B cell (primary cell): ENCODE measurements around the gene SLC18A2. TPM values are rescaled to one million over a fixed set of nuclear protein-coding genes. Genes with fewer than 3 reads are reported as not detected.

Experiments
- ATAC-seq: fragments of 200-7000 bp; cut with Tn5 transposase; one replicate; pipeline ENCODE4 v1.10.0; 2021; ENCODE audit warnings: low read depth, mild to moderate bottlenecking, moderate number of reproducible peaks, moderate library complexity
- CTCF ChIA-PET: fragments of 350-600 bp; sonication (Branson Sonifier 250); formaldehyde crosslinking; loops from one replicate; lab custom pipeline; 2021; ENCODE audit warnings: antibody characterized with exemption, inconsistent platforms; lab: Charles Lee
- POLR2A ChIA-PET: fragments of 350-600 bp; sonication (Branson Sonifier 250); formaldehyde crosslinking; loops from one replicate; lab custom pipeline; 2021; ENCODE audit warnings: antibody characterized with exemption; lab: Charles Lee
- DNase-seq: peaks from one replicate; pipeline ENCODE4 v3.0.0; 2013
- H2AFZ ChIP-seq: 2 replicates; pipeline ENCODE4 v1.6.1; 2012; ENCODE audit warnings: mild to moderate bottlenecking, low read depth, low read length; ENCODE audit not compliant: insufficient read depth, poor library complexity, severe bottlenecking
- H3K27ac ChIP-seq, 2 donors: 1 replicate in 1 of 2; 2 replicates in 1 of 2; pipeline ENCODE4 v1.5.1; 2012 to 2013; ENCODE audit warnings: low read length in 2 of 2, mild to moderate bottlenecking in 2 of 2, moderate library complexity in 1 of 2
- H3K27me3 ChIP-seq, 4 experiments: fragments of 200-600 bp in 1 of 4; sonication (generic) in 1 of 4; replicated peaks in 1 of 4; 1 replicate in 2 of 4; 2 replicates in 2 of 4; pipeline versions ENCODE4 v1.6.1 to v1.7.0; 2013 to 2016; ENCODE audit warnings: low read length in 3 of 4, mild to moderate bottlenecking in 2 of 4, mixed read lengths in 1 of 4, moderate library complexity in 1 of 4; ENCODE audit not compliant: insufficient read depth in 4 of 4, control insufficient read depth in 3 of 4; ENCODE audit errors: control extremely low read depth in 1 of 4
- H3K36me3 ChIP-seq, 2 experiments: replicated peaks in 1 of 2; 1 replicate in 1 of 2; 2 replicates in 1 of 2; pipeline versions ENCODE4 v1.6.1 to v1.7.1; 2013; ENCODE audit warnings: low read length in 1 of 2; ENCODE audit not compliant: insufficient read depth in 2 of 2, control insufficient read depth in 1 of 2; ENCODE audit errors: control extremely low read depth in 1 of 2, extremely low read depth in 1 of 2
- H3K4me1 ChIP-seq, 2 donors: fragments of 200-600 bp in 1 of 2; sonication (generic) in 1 of 2; 1 replicate in 1 of 2; 2 replicates in 1 of 2; pipeline versions ENCODE4 v1.5.1 to v1.6.1; 2013 to 2017; ENCODE audit warnings: low read length in 2 of 2; ENCODE audit not compliant: control insufficient read depth in 2 of 2, insufficient read depth in 2 of 2
- H3K4me2 ChIP-seq: replicated peaks from 2 replicates; pipeline ENCODE3; 2012; ENCODE audit warnings: mild to moderate bottlenecking, low read depth, low read length; ENCODE audit not compliant: poor library complexity, severe bottlenecking
- H3K4me3 ChIP-seq, 5 experiments: fragments of 200-600 bp in 1 of 5; sonication (generic) in 1 of 5; 1 replicate in 3 of 5; 2 replicates in 2 of 5; pipeline versions ENCODE4 v1.5.1 to v1.7.0; 2011 to 2016; ENCODE audit warnings: low read length in 4 of 5, mild to moderate bottlenecking in 4 of 5, low read depth in 2 of 5, control low read depth in 1 of 5, moderate library complexity in 1 of 5; ENCODE audit not compliant: insufficient read depth in 1 of 5; ENCODE audit errors: control extremely low read depth in 1 of 5, extremely low read depth in 1 of 5
- H3K79me2 ChIP-seq: fragments of 200-600 bp; sonication (generic); one replicate; pipeline ENCODE4 v1.6.0; 2016; ENCODE audit warnings: low read length; ENCODE audit not compliant: control insufficient read depth, insufficient read depth
- H3K9ac ChIP-seq: fragments of 200-600 bp; sonication (generic); 2 replicates; pipeline ENCODE4 v1.6.1; 2017; ENCODE audit warnings: mild to moderate bottlenecking, low read length, moderate library complexity
- H3K9me3 ChIP-seq, 3 donors: one replicate each; pipeline versions ENCODE4 v1.6.1 to v1.7.1; 2013; ENCODE audit warnings: low read length in 2 of 3; ENCODE audit not compliant: control insufficient read depth in 2 of 3, insufficient read depth in 1 of 3; ENCODE audit errors: control extremely low read depth in 1 of 3
- H4K20me1 ChIP-seq: 2 replicates; pipeline ENCODE4 v1.6.0; 2012; ENCODE audit warnings: mild to moderate bottlenecking, low read length; ENCODE audit not compliant: insufficient read depth, control insufficient read depth, poor library complexity, severe bottlenecking
- H3K27ac Mint-ChIP-seq: one replicate; pipeline ENCODE4 v1.8.0; 2021; ENCODE audit warnings: mixed read lengths
- H3K27me3 Mint-ChIP-seq: one replicate; pipeline ENCODE4 v1.8.0; 2021; ENCODE audit warnings: mixed read lengths
- H3K4me1 Mint-ChIP-seq: one replicate; pipeline ENCODE4 v1.8.0; 2021; ENCODE audit warnings: mixed read lengths
- H3K4me3 Mint-ChIP-seq: one replicate; pipeline ENCODE4 v1.8.0; 2021; ENCODE audit warnings: mixed read lengths
- H3K9me3 Mint-ChIP-seq: one replicate; pipeline ENCODE4 v1.8.0; 2022; ENCODE audit warnings: mixed read lengths; ENCODE audit not compliant: insufficient read depth
- CTCF ChIP-seq: fragments of 200-600 bp; IDR thresholded peaks from one replicate; pipeline ENCODE4 v1.8.0; 2022; ENCODE audit warnings: antibody characterized with exemption, mild to moderate bottlenecking
- EZH2 ChIP-seq: IDR thresholded peaks from 2 replicates; pipeline ENCODE4 v1.6.1; 2012; ENCODE audit warnings: borderline replicate concordance, low read depth, mild to moderate bottlenecking, moderate library complexity, low read length; ENCODE audit not compliant: insufficient read depth, poor library complexity, severe bottlenecking
- WGBS: methylation state at CpG from one replicate; pipeline ENCODE4 v1.1.5; 2013; ENCODE audit warnings: missing lambda C conversion rate; ENCODE audit not compliant: insufficient coverage; 5-methylcytosine and 5-hydroxymethylcytosine counted together
- intact Hi-C: fragments of 100-400 bp; cut with micrococcal nuclease; formaldehyde crosslinking; loops from one replicate; pipeline ENCODE4 v1.10.0; 2022
- polyA plus RNA-seq: library from polyadenylated mRNA; depleted of rRNA; stranded (reverse); fragments of >200 nt; gene quantifications from 2 replicates; pipeline ENCODE4 v1.2.3, GENCODE V29; 2012
- total RNA-seq, 2 donors: library from RNA; stranded (reverse); fragments of 120-200 nt in 1 of 2; gene quantifications; 1 replicate in 1 of 2; 2 replicates in 1 of 2; pipeline versions ENCODE4 v1.2.3 to v1.2.4, GENCODE V29; 2013 to 2022

SLC18A2 gene
- total and polyA plus RNA-seq, 2 donors (not counting 1 experiment from before 2014, with no cell fraction given): not detected

DNA sequence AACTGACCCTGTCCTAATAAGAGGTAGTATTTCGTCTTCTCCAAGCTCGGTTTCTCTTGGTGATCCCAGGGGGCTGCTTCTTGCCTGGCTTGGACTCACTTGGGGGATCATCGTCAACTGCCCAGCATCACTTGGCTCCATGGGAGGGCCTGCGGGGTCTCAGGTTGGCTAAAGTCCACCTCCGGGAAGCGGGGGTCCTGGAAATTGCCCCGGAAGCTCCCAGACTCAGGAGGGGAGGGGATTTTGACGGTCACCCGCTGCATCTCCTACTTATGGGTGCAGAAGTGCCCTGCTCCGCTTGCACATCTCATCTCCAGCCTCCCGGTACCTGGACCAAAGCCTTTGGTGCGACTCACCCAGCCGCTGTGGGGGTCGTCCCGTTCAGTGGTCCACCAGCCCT lies 24.9 kb upstream of the SLC18A2 start:
- peaks cover 40% of the 10 kb centered on the region for H3K27me3 Mint-ChIP-seq
- peak overlapping the region; percentile 14 for H3K9ac ChIP-seq

More for the DNA sequence above, 24.9 kb upstream of the SLC18A2 start:
- intact Hi-C loops: loop anchor here (1.0 to 5.0 kb wide), 2 partner anchors 104 to 161 kb away; partner anchors contain the start of gene PDZD8
- peaks cover 0 to 25% (median 9%) of the 10 kb centered on the region in 4 experiments for H3K27me3 ChIP-seq
- DNase-seq (peak; percentile 5), ATAC-seq (no peak)
- peak overlapping the region; percentile 70 for H2AFZ ChIP-seq
- Mint-ChIP-seq H3K4me3 (peak overlapping the region; percentile 80), H3K4me1 (peaks cover 14% of the 10 kb centered on the region), H3K9me3 (peaks cover 8% of the 10 kb centered on the region), H3K27ac (no peak overlapping the region)
- no peak for TF ChIP-seq EZH2
- no peak for TF ChIP-seq CTCF
- peaks cover 14 to 15% of the 10 kb centered on the region in 2 donors for H3K4me1 ChIP-seq
- 65% methylated on average over 15 of the region's 15 CpGs for WGBS
- H3K79me2 ChIP-seq: no peaks in the 10 kb centered on the region
- peak overlapping the region; percentile 82 for H3K4me2 ChIP-seq
- ChIA-PET CTCF (interaction anchor here (0.6 to 4.7 kb wide), 26 partner anchors 8 to 1241 kb away, joined by 3 to 69 read pairs (median 4); partner anchors contain the start of gene KCNK18), POLR2A (no interaction called here)
- peaks cover 0 to 7% (median 3%) of the 10 kb centered on the region in 3 donors for H3K9me3 ChIP-seq
- H3K36me3 ChIP-seq: no peaks in the 10 kb centered on the region
- no peaks in the 10 kb centered on the region for H4K20me1 ChIP-seq
- H3K4me3 ChIP-seq: no peak overlapping the region
- no peak overlapping the region for H3K27ac ChIP-seq
